K562 (cell line): ENCODE results near the gene CABLES1. TPM values are rescaled to one million over a fixed set of nuclear protein-coding genes. Genes with fewer than 3 reads are reported as not detected.

ENCODE experiments used
- ATAC-seq: fragments of 200-7000 bp; cut with Tn5 transposase; 3 replicates; pipeline ENCODE4 v1.9.1; 2020; ENCODE audit warnings: moderate library complexity
- BruUV-seq: library from RNA; stranded (reverse); fragments of 400-500 nt; replicated peaks from 2 replicates; lab custom pipeline; 2021; lab: Mats Ljungman, UMichigan
- CTCF ChIA-PET: fragments of 300-600 bp; formaldehyde crosslinking; extraction: SDS; loops from one replicate; lab custom pipeline; 2021; ENCODE audit warnings: low intra/inter-chr PET ratio; lab: Yijun Ruan, JAX
- POLR2A ChIA-PET: fragments of 300-600, 350-650 bp; sonication (Branson Sonifier 250); formaldehyde crosslinking; extraction: SDS; loops from one replicate; lab custom pipeline; 2021; ENCODE audit warnings: antibody characterized with exemption, inconsistent platforms; lab: Yijun Ruan, JAX
- DNase-seq, 4 experiments: peaks; one replicate each; pipeline versions ENCODE4 v3.0.0 to v3.0.0-alpha.2; 2011 to 2018; ENCODE audit warnings: low spot score in 3 of 4, mixed read lengths in 3 of 4; ENCODE audit errors: extremely low read depth in 1 of 4
- FAIRE-seq: peaks from 2 replicates; lab custom pipeline; 2011; peaks lifted over from hg19 to GRCh38; lab: Jason Lieb, UNC
- H2AFZ ChIP-seq: 2 replicates; pipeline ENCODE4 v1.6.0; 2011; ENCODE audit warnings: low read depth, low read length, control low read depth, inconsistent platforms
- H3K27ac ChIP-seq: fragments of 200-600 bp; 3 replicates; pipeline ENCODE4 v1.8.0; 2011; ENCODE audit warnings: low read depth, mild to moderate bottlenecking, control low read depth, inconsistent platforms, low read length, moderate library complexity, mixed read lengths; ENCODE audit errors: extremely low read depth
- H3K27me3 ChIP-seq, 2 experiments: fragments of 300-600 bp in 1 of 2; 2 replicates in 1 of 2; 3 replicates in 1 of 2; pipeline versions ENCODE4 v1.6.0 to v1.8.0; 2011; ENCODE audit warnings: inconsistent platforms in 2 of 2, low read length in 2 of 2, mild to moderate bottlenecking in 1 of 2, mixed read lengths in 1 of 2, moderate library complexity in 1 of 2; ENCODE audit not compliant: control insufficient read depth in 2 of 2, insufficient read depth in 2 of 2
- H3K36me3 ChIP-seq: fragments of 300-600 bp; 3 replicates; pipeline ENCODE4 v1.8.0; 2011; ENCODE audit warnings: mild to moderate bottlenecking, low read length, inconsistent platforms; ENCODE audit not compliant: control insufficient read depth, insufficient read depth
- H3K4me1 ChIP-seq, 2 experiments: fragments of 200-600 bp in 1 of 2; replicated peaks in 1 of 2; 2 replicates in 1 of 2; 3 replicates in 1 of 2; pipeline versions ENCODE4 v1.5.1 to v1.8.0; 2011; ENCODE audit warnings: inconsistent platforms in 2 of 2, low read length in 2 of 2, mild to moderate bottlenecking in 1 of 2, mixed read lengths in 1 of 2, moderate library complexity in 1 of 2; ENCODE audit not compliant: control insufficient read depth in 2 of 2, insufficient read depth in 2 of 2
- H3K4me2 ChIP-seq: 2 replicates; pipeline ENCODE4 v1.6.1; 2011; ENCODE audit warnings: low read length, control low read depth, inconsistent platforms, mixed read lengths; ENCODE audit not compliant: insufficient read depth
- H3K4me3 ChIP-seq: fragments of 200-600 bp; sonication (generic), shearing (Covaris generic); 2 replicates; pipeline ENCODE4 v1.5.1; 2016; ENCODE audit warnings: control low read depth, inconsistent platforms
- H3K79me2 ChIP-seq: fragments of 200-600 bp; 3 replicates; pipeline ENCODE4 v1.8.0; 2011; ENCODE audit warnings: low read length, inconsistent platforms; ENCODE audit not compliant: control insufficient read depth, insufficient read depth
- H3K9ac ChIP-seq, 2 experiments: 2 replicates each; pipeline versions ENCODE4 v1.6.0 to v1.6.1; 2011; ENCODE audit warnings: low read depth in 2 of 2, low read length in 2 of 2, control low read depth in 1 of 2, inconsistent platforms in 1 of 2, mild to moderate bottlenecking in 1 of 2, mixed read lengths in 1 of 2; ENCODE audit not compliant: insufficient read depth in 1 of 2
- H3K9me1 ChIP-seq: one replicate; pipeline ENCODE4 v1.6.0; 2011; ENCODE audit warnings: inconsistent platforms, mild to moderate bottlenecking, low read length, moderate library complexity; ENCODE audit not compliant: control insufficient read depth, insufficient read depth
- H3K9me3 ChIP-seq: replicated peaks from 2 replicates; pipeline ENCODE4 v1.5.1; 2011; ENCODE audit warnings: low read depth, low read length, inconsistent platforms; ENCODE audit not compliant: control insufficient read depth, insufficient read depth
- H4K20me1 ChIP-seq: replicated peaks from 2 replicates; pipeline ENCODE4 v1.6.1; 2011; ENCODE audit warnings: low read length, inconsistent platforms, mixed read lengths; ENCODE audit not compliant: control insufficient read depth, insufficient read depth
- ARID1B ChIP-seq: fragments of 450-650 bp; IDR thresholded peaks from 2 replicates; pipeline ENCODE4 v1.6.1; 2016; ENCODE audit warnings: antibody characterized with exemption, mild to moderate bottlenecking, inconsistent platforms
- C11orf30 ChIP-seq: fragments of 450-650 bp; IDR thresholded peaks from 2 replicates; pipeline ENCODE4 v1.6.1; 2016; ENCODE audit warnings: low read depth, mild to moderate bottlenecking
- CEBPG ChIP-seq, 3 experiments: fragments of 200-800 bp in 1 of 3; sonication (Bioruptor generic) in 1 of 3; sonication (generic) in 1 of 3; formaldehyde crosslinking in 1 of 3; IDR thresholded peaks in 2 of 3; conservative IDR thresholded peaks in 1 of 3; 2 replicates each; pipeline versions ENCODE4 v1.6.1 to v1.8.0; 2016 to 2022; ENCODE audit warnings: missing compliant biosample characterization in 2 of 3, missing genetic modification characterization in 2 of 3, mild to moderate bottlenecking in 1 of 3, missing genetic modification reagents in 1 of 3
- ELF1 ChIP-seq: fragments of 200-800 bp; sonication (Bioruptor generic); IDR thresholded peaks from 2 replicates; pipeline ENCODE4 v1.6.1; 2016; ENCODE audit warnings: missing genetic modification characterization, missing compliant biosample characterization
- HCFC1 ChIP-seq: IDR thresholded peaks from 2 replicates; pipeline ENCODE4 v1.6.1; 2012; ENCODE audit warnings: low read depth, low read length, improper control_type of control experiment
- HES1 ChIP-seq: fragments of 450-650 bp; IDR thresholded peaks from 2 replicates; pipeline ENCODE4 v1.6.1; 2016; ENCODE audit warnings: low read depth, mild to moderate bottlenecking, moderate library complexity
- MEF2A ChIP-seq: IDR thresholded peaks from 2 replicates; pipeline ENCODE4 v1.6.1; 2011; ENCODE audit warnings: low read depth, mild to moderate bottlenecking, low read length, moderate library complexity; ENCODE audit not compliant: control insufficient read depth
- MTA1 ChIP-seq: fragments of 450-650 bp; IDR thresholded peaks from 2 replicates; pipeline ENCODE4 v1.6.1; 2017; ENCODE audit warnings: borderline replicate concordance
- NONO ChIP-seq, 2 experiments: fragments of 200-400 bp in 1 of 2; fragments of 450-650 bp in 1 of 2; formaldehyde crosslinking in 1 of 2; IDR thresholded peaks; 2 replicates each; pipeline ENCODE4 v1.6.1; 2017; ENCODE audit warnings: low read depth in 2 of 2, mild to moderate bottlenecking in 2 of 2, moderate library complexity in 2 of 2, low read length in 1 of 2
- PYGO2 ChIP-seq: fragments of 450-650 bp; IDR thresholded peaks from 2 replicates; pipeline ENCODE4 v1.6.1; 2016; ENCODE audit warnings: mild to moderate bottlenecking, missing genetic modification characterization, moderate library complexity, missing compliant biosample characterization
- SMAD3 ChIP-seq: fragments of 450-650 bp; formaldehyde crosslinking; conservative IDR thresholded peaks from 2 replicates; pipeline ENCODE4 v1.4.0; 2020; ENCODE audit warnings: mild to moderate bottlenecking
- ZBTB34 ChIP-seq: fragments of 250-450 bp; sonication (Bioruptor Pico); IDR thresholded peaks from 2 replicates; pipeline ENCODE4 v1.8.0; 2021; ENCODE audit warnings: mild to moderate bottlenecking, moderate library complexity
- ZBTB7A ChIP-seq: IDR thresholded peaks from 2 replicates; pipeline ENCODE4 v1.6.1; 2011; ENCODE audit warnings: low read depth, mild to moderate bottlenecking, low read length, moderate library complexity, borderline replicate concordance; ENCODE audit not compliant: control insufficient read depth
- ZFP36 ChIP-seq: fragments of 150-350 bp; IDR thresholded peaks from 2 replicates; pipeline ENCODE4 v1.6.1; 2018; ENCODE audit warnings: low read length, low read depth; ENCODE audit not compliant: partially characterized antibody
- ZKSCAN3 ChIP-seq: fragments of 250-450 bp; sonication (Bioruptor Pico); IDR thresholded peaks from 2 replicates; pipeline ENCODE4 v1.4.0; 2020
- ZNF445 ChIP-seq: fragments of 250-450 bp; sonication (Bioruptor Pico); IDR thresholded peaks from 2 replicates; pipeline ENCODE4 v1.4.0; 2020; ENCODE audit warnings: low read depth, mild to moderate bottlenecking, moderate library complexity
- ZNF717 ChIP-seq: fragments of 250-450 bp; sonication (Bioruptor Pico); IDR thresholded peaks from 2 replicates; pipeline ENCODE4 v1.5.0; 2021
- ZNF76 ChIP-seq: fragments of 250-450 bp; sonication (Bioruptor Pico); IDR thresholded peaks from 2 replicates; pipeline ENCODE4 v1.4.0; 2020; ENCODE audit warnings: mild to moderate bottlenecking, moderate library complexity, borderline replicate concordance
- ZNF766 ChIP-seq: fragments of 200-800 bp; sonication (Bioruptor generic); conservative IDR thresholded peaks from 2 replicates; pipeline ENCODE4 v1.6.1; 2016; ENCODE audit warnings: missing genetic modification characterization, missing compliant biosample characterization
- WGBS: fragments of 100-300 bp; shearing (Covaris generic); methylation state at CpG from one replicate; pipeline ENCODE4 v1.1.6; 2016; ENCODE audit warnings: low coverage, mixed read lengths; ENCODE audit not compliant: insufficient coverage; ENCODE audit errors: missing lambda C conversion rate; 5-methylcytosine and 5-hydroxymethylcytosine counted together
- in situ Hi-C: fragments of 300-500 bp; cut with MboI; formaldehyde crosslinking; loops from 4 replicates; pipeline ENCODE4 v1.15.0; 2018; ENCODE audit warnings: inconsistent platforms, mixed read lengths
- intact Hi-C: fragments of 100-400 bp; cut with micrococcal nuclease; formaldehyde crosslinking; loops from 2 replicates; pipeline ENCODE4 v1.14.2; 2022
- polyA plus RNA-seq, 8 experiments: library from polyadenylated mRNA; depleted of rRNA in 4 of 8; stranded (reverse) in 5 of 8; unstranded in 3 of 8; fragments of >200 nt; fragmentation: Nextera tagmentation in 2 of 8; fragmentation: Illumina TruSeq in 1 of 8; extraction: Ambion mirVana in 2 of 8; extraction: Trizol in 1 of 8; gene quantifications; 2 replicates each; pipeline versions ENCODE4 v1.2.1 to v1.2.3, GENCODE V29; 2011 to 2014; ENCODE audit warnings: inconsistent platforms in 1 of 8, missing spikeins in 1 of 8
- total RNA-seq, 7 experiments: library from RNA; depleted of rRNA in 6 of 7; stranded (reverse); fragments of >200 nt in 6 of 7; fragmentation: Illumina TruSeq in 2 of 7; extraction: Trizol in 2 of 7; gene quantifications; 2 replicates each; pipeline versions ENCODE4 v1.2.1 to v1.2.3, GENCODE V29; 2011 to 2021; ENCODE audit warnings: low replicate concordance in 1 of 7
- TF ChIP-seq, protein P1 (sequence below): fragments of 450-650 bp; IDR thresholded peaks from one replicate; pipeline ENCODE4 v1.6.1; 2018; ENCODE audit warnings: mild to moderate bottlenecking, moderate library complexity; ENCODE audit not compliant: partially characterized antibody

The CABLES1 gene
- total and polyA plus RNA-seq, 9 of the 15 experiments (the other 6 are each of a cell fraction or from before 2014, with no cell fraction given), result 0.04 to 0.10 (median 0.06) TPM; not detected in 3

DNA sequence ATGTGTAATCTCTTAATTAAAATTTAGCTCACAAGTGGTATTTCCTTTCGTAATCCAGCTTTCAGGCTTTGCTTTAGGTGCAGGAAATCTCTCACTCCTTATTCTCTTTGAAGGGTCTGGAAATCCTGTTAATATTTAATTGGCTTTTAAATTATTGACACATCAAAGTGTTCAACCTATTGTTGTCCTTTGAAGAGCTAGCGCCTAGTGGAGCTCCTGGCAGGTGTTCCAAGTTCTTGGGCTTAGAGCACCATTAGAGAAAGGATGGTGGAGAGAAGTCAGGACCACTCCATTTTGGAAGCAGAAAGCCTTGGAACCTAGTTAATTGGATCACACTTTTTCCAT, 92.4 kb downstream of the CABLES1 start:
- Histone ChIP-seq H3K9me3 (no peaks in the 10 kb centered on the region), H3K4me1 (peaks cover 0 to 6% of the 10 kb centered on the region in 2 experiments; a peak in 1 of 5 replicates), H3K4me2 (no peak overlapping the region), H3K27ac (no peak overlapping the region), H3K4me3 (no peak overlapping the region), H3K9ac (no peak overlapping the region), H3K27me3 (peaks cover 55 to 56% of the 10 kb centered on the region in 2 experiments), H2AFZ (0 out of 2 replicates have a peak overlapping the region, but pooled peaks have one; percentile 15), H3K79me2 (no peaks in the 10 kb centered on the region), H4K20me1 (no peaks in the 10 kb centered on the region), H3K9me1 (no peaks in the 10 kb centered on the region), H3K36me3 (no peaks in the 10 kb centered on the region)
- intact Hi-C loops, result no loop called here
- ATAC-seq (no peak), FAIRE-seq (no peak), DNase-seq (no peak)
- 10% methylated on average over 2 of the region's 2 CpGs for WGBS
- CTCF ChIA-PET, result no interaction called here
- in situ Hi-C loops, result no loop called here
- POLR2A ChIA-PET, result interaction anchor here (0.7 to 1.5 kb wide), 6 partner anchors 9 to 425 kb away, joined by 3 to 5 read pairs (median 3); no protein-coding TSS in a partner anchor
- no TSS peak for BruUV-seq
- TF ChIP-seq C11orf30, result no peak
- 0 out of 2 replicates have a peak, but pooled peaks have one; percentile 22 for TF ChIP-seq ZNF766
- TF ChIP-seq SMAD3 (CRISPR knock-in tag), result no peak
- TF ChIP-seq ZNF717 (CRISPR knock-in tag), result no peak
- TF ChIP-seq HES1, result no peak
- TF ChIP-seq ZFP36, result no peak
- no peak for TF ChIP-seq ZNF445
- TF ChIP-seq ARID1B, result no peak
- TF ChIP-seq ZBTB34 (CRISPR knock-in tag), result no peak
- no peak for TF ChIP-seq ELF1 (tag)
- no peak for TF ChIP-seq MEF2A
- no peak for TF ChIP-seq HCFC1
- TF ChIP-seq, protein P1, sequence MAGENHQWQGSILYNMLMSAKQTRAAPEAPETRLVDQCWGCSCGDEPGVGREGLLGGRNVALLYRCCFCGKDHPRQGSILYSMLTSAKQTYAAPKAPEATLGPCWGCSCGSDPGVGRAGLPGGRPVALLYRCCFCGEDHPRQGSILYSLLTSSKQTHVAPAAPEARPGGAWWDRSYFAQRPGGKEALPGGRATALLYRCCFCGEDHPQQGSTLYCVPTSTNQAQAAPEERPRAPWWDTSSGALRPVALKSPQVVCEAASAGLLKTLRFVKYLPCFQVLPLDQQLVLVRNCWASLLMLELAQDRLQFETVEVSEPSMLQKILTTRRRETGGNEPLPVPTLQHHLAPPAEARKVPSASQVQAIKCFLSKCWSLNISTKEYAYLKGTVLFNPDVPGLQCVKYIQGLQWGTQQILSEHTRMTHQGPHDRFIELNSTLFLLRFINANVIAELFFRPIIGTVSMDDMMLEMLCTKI, result no peak
- no peak for TF ChIP-seq ZBTB7A
- TF ChIP-seq CEBPG (CRISPR knock-in tag; IDR thresholded peaks at IDR 0.05), result no peak
- TF ChIP-seq CEBPG (tag; conservative IDR thresholded peaks at IDR 0.05 in 1 of 2, IDR thresholded peaks at IDR 0.05 in 1 of 2), result no peak
- TF ChIP-seq MTA1, result no peak
- no peak for TF ChIP-seq ZKSCAN3 (CRISPR knock-in tag)
- TF ChIP-seq ZNF76 (CRISPR knock-in tag), result no peak
- TF ChIP-seq NONO (IDR thresholded peaks at IDR 0.05; ENCODE audit: low read depth in 2 of 2, low read length in 1 of 2), result no peak
- TF ChIP-seq PYGO2 (tag), result 0 out of 2 replicates have a peak, but pooled peaks have one; percentile 31
